HepG2 (cell line): ENCODE data around the gene PPP2R5B. TPM values are rescaled to one million over a fixed set of nuclear protein-coding genes. Genes with fewer than 3 reads are reported as not detected.

Experiments
- MATR3 ChIP-seq: sonication (generic); formaldehyde crosslinking; IDR thresholded peaks from 2 replicates; pipeline ENCODE4 v1.4.0; 2020; ENCODE audit warnings: missing genetic modification reagents
- MEIS2 ChIP-seq: sonication (generic); formaldehyde crosslinking; IDR thresholded peaks from 2 replicates; pipeline ENCODE4 v1.9.0; 2021; ENCODE audit warnings: mild to moderate bottlenecking, missing genetic modification reagents
- NBN ChIP-seq: fragments of 450-650 bp; conservative IDR thresholded peaks from 2 replicates; pipeline ENCODE4 v1.6.1; 2017
- PAF1 ChIP-seq: IDR thresholded peaks from 2 replicates; pipeline ENCODE4 v1.6.1; 2016; ENCODE audit warnings: missing genetic modification reagents, missing compliant biosample characterization
- SNAPC4 ChIP-seq: sonication (generic); formaldehyde crosslinking; IDR thresholded peaks from 2 replicates; pipeline ENCODE4 v1.4.0; 2020; ENCODE audit warnings: mild to moderate bottlenecking, missing genetic modification reagents
- TEAD3 ChIP-seq: optimal IDR thresholded peaks from 2 replicates; pipeline ENCODE3; 2016; ENCODE audit warnings: borderline replicate concordance
- ZHX2 ChIP-seq, 2 experiments: sonication (generic) in 1 of 2; formaldehyde crosslinking in 1 of 2; IDR thresholded peaks; 2 replicates each; pipeline versions ENCODE4 v1.6.1 to v1.9.0; 2014 to 2022; ENCODE audit warnings: antibody characterized with exemption in 1 of 2, borderline replicate concordance in 1 of 2, inconsistent platforms in 1 of 2, low read depth in 1 of 2, missing genetic modification reagents in 1 of 2
- polyA plus RNA-seq, 8 experiments: library from polyadenylated mRNA; depleted of rRNA in 3 of 8; stranded (reverse) in 7 of 8; unstranded in 1 of 8; fragments of >200 nt; fragmentation: Illumina TruSeq in 4 of 8; extraction: Trizol in 4 of 8; gene quantifications; 2 replicates each; pipeline versions ENCODE4 v1.2.1 to v1.2.3, GENCODE V29; 2011 to 2016; ENCODE audit warnings: low read depth in 4 of 8, missing spikeins in 1 of 8, mixed read lengths in 1 of 8; ENCODE audit not compliant: insufficient read depth in 1 of 8
- total RNA-seq, 5 experiments: library from RNA; depleted of rRNA; stranded (reverse); fragments of >200 nt; fragmentation: Illumina TruSeq; extraction: Trizol; gene quantifications; 2 replicates each; pipeline ENCODE4 v1.2.3, GENCODE V29; 2016; ENCODE audit warnings: low read depth in 1 of 5
- TF ChIP-seq, protein P1 (sequence below): sonication (generic); formaldehyde crosslinking; IDR thresholded peaks from 2 replicates; pipeline ENCODE4 v1.5.1; 2020; ENCODE audit warnings: mild to moderate bottlenecking, missing genetic modification reagents, moderate library complexity
- TF ChIP-seq, protein P2 (sequence below): sonication (generic); formaldehyde crosslinking; IDR thresholded peaks from 2 replicates; pipeline ENCODE4 v1.4.0; 2020; ENCODE audit warnings: missing genetic modification reagents, mild to moderate bottlenecking, borderline replicate concordance

The PPP2R5B gene
- total and polyA plus RNA-seq, 2 of the 13 experiments (the other 11 are each of a cell fraction or from before 2014, with no cell fraction given): 2.3 to 8.3 TPM

DNA sequence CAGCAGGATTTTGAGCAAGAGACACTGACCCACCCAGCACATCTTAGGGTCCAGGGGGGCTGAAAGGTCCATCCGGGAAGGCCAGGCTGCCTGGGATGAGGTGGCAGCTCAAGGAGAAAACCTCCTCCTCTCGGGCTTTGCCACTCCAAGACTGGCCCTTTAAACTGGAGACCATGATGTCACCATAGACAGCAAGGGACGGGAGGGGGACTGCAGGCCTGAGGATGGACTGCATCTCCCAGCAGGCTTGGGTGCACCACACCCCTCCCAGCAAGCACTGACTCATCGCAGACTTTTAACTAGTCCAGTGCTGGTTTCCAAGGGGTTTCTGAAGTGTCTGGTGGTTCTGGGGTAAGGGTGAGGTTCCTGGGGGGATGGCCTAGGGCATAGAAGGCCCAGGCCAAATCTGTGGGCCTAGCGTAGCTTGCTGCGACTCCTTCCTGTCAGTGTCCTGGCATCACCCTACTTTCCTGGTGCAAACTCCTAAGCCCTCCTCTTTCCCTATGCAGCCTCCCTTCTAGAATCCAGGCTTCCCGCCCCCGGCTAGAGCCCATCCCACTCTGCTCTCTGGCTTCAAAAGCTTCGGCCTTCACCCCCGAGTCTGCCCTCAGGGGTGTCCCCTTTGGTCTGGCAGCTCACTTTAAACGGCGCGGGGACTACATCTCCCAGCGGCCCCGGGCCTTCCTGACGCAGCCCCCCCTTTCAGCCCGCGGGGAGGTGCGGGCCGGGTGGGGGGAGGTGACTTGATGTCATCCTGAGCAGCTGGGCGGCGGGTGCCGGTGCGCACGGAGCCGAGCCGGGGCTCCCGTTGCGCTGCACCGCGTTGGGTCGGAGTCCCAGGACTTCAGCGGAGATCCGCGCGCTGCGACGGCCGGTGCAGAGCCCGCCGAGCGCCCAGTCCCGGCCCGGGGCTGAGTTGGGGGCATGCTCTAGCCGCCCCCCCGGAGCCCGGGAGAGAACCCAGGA, at the start of gene PPP2R5B (continued):
- TF ChIP-seq, protein P1, sequence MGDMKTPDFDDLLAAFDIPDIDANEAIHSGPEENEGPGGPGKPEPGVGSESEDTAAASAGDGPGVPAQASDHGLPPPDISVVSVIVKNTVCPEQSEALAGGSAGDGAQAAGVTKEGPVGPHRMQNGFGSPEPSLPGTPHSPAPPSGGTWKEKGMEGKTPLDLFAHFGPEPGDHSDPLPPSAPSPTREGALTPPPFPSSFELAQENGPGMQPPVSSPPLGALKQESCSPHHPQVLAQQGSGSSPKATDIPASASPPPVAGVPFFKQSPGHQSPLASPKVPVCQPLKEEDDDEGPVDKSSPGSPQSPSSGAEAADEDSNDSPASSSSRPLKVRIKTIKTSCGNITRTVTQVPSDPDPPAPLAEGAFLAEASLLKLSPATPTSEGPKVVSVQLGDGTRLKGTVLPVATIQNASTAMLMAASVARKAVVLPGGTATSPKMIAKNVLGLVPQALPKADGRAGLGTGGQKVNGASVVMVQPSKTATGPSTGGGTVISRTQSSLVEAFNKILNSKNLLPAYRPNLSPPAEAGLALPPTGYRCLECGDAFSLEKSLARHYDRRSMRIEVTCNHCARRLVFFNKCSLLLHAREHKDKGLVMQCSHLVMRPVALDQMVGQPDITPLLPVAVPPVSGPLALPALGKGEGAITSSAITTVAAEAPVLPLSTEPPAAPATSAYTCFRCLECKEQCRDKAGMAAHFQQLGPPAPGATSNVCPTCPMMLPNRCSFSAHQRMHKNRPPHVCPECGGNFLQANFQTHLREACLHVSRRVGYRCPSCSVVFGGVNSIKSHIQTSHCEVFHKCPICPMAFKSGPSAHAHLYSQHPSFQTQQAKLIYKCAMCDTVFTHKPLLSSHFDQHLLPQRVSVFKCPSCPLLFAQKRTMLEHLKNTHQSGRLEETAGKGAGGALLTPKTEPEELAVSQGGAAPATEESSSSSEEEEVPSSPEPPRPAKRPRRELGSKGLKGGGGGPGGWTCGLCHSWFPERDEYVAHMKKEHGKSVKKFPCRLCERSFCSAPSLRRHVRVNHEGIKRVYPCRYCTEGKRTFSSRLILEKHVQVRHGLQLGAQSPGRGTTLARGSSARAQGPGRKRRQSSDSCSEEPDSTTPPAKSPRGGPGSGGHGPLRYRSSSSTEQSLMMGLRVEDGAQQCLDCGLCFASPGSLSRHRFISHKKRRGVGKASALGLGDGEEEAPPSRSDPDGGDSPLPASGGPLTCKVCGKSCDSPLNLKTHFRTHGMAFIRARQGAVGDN (CRISPR knock-in tag): peak; percentile 81
- no peak for TF ChIP-seq NBN
- TF ChIP-seq ZHX2 (IDR thresholded peaks at IDR 0.05; ENCODE audit: low read depth): peak; percentile 37; the same call in 1 of the 2 replicates
- no peak for TF ChIP-seq ZHX2 (CRISPR knock-in tag; IDR thresholded peaks at IDR 0.05; ENCODE audit: borderline replicate concordance)
- peak; percentile 58; the same call in 1 of the 2 replicates for TF ChIP-seq SNAPC4 (CRISPR knock-in tag)
- TF ChIP-seq TEAD3 (CRISPR knock-in tag): peak; percentile 23
- no peak for TF ChIP-seq PAF1
- no peak for TF ChIP-seq MATR3 (CRISPR knock-in tag)
- peak; percentile 48; the same call in 1 of the 2 replicates for TF ChIP-seq MEIS2
- TF ChIP-seq, protein P2, sequence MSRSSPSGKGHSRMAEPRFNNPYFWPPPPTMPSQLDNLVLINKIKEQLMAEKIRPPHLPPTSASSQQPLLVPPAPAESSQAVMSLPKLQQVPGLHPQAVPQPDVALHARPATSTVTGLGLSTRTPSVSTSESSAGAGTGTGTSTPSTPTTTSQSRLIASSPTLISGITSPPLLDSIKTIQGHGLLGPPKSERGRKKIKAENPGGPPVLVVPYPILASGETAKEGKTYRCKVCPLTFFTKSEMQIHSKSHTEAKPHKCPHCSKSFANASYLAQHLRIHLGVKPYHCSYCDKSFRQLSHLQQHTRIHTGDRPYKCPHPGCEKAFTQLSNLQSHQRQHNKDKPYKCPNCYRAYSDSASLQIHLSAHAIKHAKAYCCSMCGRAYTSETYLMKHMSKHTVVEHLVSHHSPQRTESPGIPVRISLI: no peak
